Mesendoderm (in vitro differentiated cells): ENCODE results near the gene PREX1.
"Not testable (repeated sequence)": the region's sequence is repeated elsewhere in the genome, so short reads cannot be mapped to it uniquely, and the experiment has no call there.

Source experiments
- DNase-seq: peaks from one replicate; pipeline ENCODE4 v3.0.0; 2013
- H2AK5ac ChIP-seq: 2 replicates; pipeline ENCODE4 v1.6.1; 2013; ENCODE audit warnings: low read length, inconsistent platforms
- H2BK120ac ChIP-seq: 2 replicates; pipeline ENCODE4 v1.6.1; 2013; ENCODE audit warnings: low read depth, mild to moderate bottlenecking, low read length, moderate library complexity, mixed read lengths
- H2BK15ac ChIP-seq: replicated peaks from 2 replicates; pipeline ENCODE4 v1.6.1; 2013; ENCODE audit warnings: low read depth, mild to moderate bottlenecking, moderate library complexity
- H2BK5ac ChIP-seq: 2 replicates; pipeline ENCODE4 v1.6.1; 2013; ENCODE audit warnings: low read length, inconsistent platforms
- H3K18ac ChIP-seq: 2 replicates; pipeline ENCODE4 v1.6.1; 2013; ENCODE audit warnings: mild to moderate bottlenecking, low read length, mixed read lengths
- H3K23ac ChIP-seq: one replicate; pipeline ENCODE4 v1.6.1; 2013; ENCODE audit warnings: low read length
- H3K27ac ChIP-seq: 2 replicates; pipeline ENCODE4 v1.5.1; 2013; ENCODE audit warnings: low read depth, mild to moderate bottlenecking, inconsistent platforms, low read length, moderate library complexity
- H3K27me3 ChIP-seq: 2 replicates; pipeline ENCODE4 v1.6.1; 2013; ENCODE audit warnings: low read length, control low read depth, mild to moderate bottlenecking, inconsistent platforms; ENCODE audit not compliant: insufficient read depth, poor library complexity
- H3K36me3 ChIP-seq: 2 replicates; pipeline ENCODE4 v1.6.1; 2013; ENCODE audit warnings: low read length, inconsistent platforms; ENCODE audit not compliant: control insufficient read depth, insufficient read depth
- H3K4ac ChIP-seq: one replicate; pipeline ENCODE4 v1.6.1; 2013; ENCODE audit warnings: low read depth, mild to moderate bottlenecking, low read length, moderate library complexity
- H3K4me1 ChIP-seq: 2 replicates; pipeline ENCODE4 v1.6.1; 2013; ENCODE audit warnings: low read depth, low read length, inconsistent platforms; ENCODE audit not compliant: control insufficient read depth
- H3K4me2 ChIP-seq: 2 replicates; pipeline ENCODE4 v1.6.1; 2013; ENCODE audit warnings: low read length
- H3K4me3 ChIP-seq: 2 replicates; pipeline ENCODE4 v1.5.1; 2013; ENCODE audit warnings: mild to moderate bottlenecking, low read length
- H3K56ac ChIP-seq: one replicate; pipeline ENCODE4 v1.6.1; 2013; ENCODE audit warnings: low read length
- H3K79me1 ChIP-seq: 2 replicates; pipeline ENCODE4 v1.6.1; 2013; ENCODE audit warnings: low read length, inconsistent platforms
- H3K79me2 ChIP-seq: 2 replicates; pipeline ENCODE4 v1.6.1; 2013; ENCODE audit warnings: mild to moderate bottlenecking, low read length; ENCODE audit not compliant: control insufficient read depth, insufficient read depth
- H3K9ac ChIP-seq: 2 replicates; pipeline ENCODE4 v1.6.1; 2013; ENCODE audit warnings: low read length, inconsistent platforms
- H4K5ac ChIP-seq: one replicate; pipeline ENCODE4 v1.6.1; 2013; ENCODE audit warnings: low read length
- H4K8ac ChIP-seq: one replicate; pipeline ENCODE4 v1.6.1; 2013; ENCODE audit warnings: low read depth, mild to moderate bottlenecking, control low read depth, low read length, moderate library complexity
- WGBS: extraction: QIAGEN DNeasy Blood & Tissue Kit; methylation state at CpG from one replicate; pipeline ENCODE4 v1.1.7; 2013; ENCODE audit warnings: low lambda C conversion rate, missing lambda C conversion rate; ENCODE audit not compliant: insufficient coverage; ENCODE audit errors: extremely low coverage; 5-methylcytosine and 5-hydroxymethylcytosine counted together

The PREX1 gene

DNA sequence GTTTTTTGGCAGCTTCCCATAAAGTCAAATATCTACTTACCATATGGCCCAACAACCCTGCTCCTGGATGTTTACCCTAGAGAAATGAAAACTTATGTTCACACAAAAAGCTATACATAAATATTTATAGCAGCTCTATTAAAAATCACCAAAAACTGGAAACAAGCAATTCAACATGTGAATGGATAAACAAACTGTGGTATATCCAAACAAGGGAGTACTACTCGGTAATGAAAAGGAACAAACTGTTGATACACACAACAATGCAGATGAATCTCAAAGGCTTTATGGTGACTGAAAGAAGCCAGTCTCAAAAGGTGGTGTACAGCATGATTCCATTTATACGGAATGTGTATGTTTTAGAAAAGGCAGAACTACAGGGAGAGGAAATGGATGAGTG, 48.4 kb downstream of the PREX1 start:
- no peak overlapping the region for H3K23ac ChIP-seq
- no peaks in the 10 kb centered on the region for H3K36me3 ChIP-seq
- no peak overlapping the region for H2BK15ac ChIP-seq
- no CpG with 5 or more reads among the region's 2 CpGs for WGBS
- H3K4me2 ChIP-seq, result no peak overlapping the region
- peaks cover 50% of the 10 kb centered on the region for H3K79me1 ChIP-seq
- peaks cover 8% of the 10 kb centered on the region for H3K4me1 ChIP-seq
- no peaks in the 10 kb centered on the region for H3K27me3 ChIP-seq
- H3K56ac ChIP-seq, result no peak overlapping the region
- no peak overlapping the region for H3K18ac ChIP-seq
- H3K9ac ChIP-seq, result no peak overlapping the region
- no peak overlapping the region for H3K27ac ChIP-seq
- no peak overlapping the region for H2AK5ac ChIP-seq
- H3K4ac ChIP-seq, result no peak overlapping the region
- peaks cover 54% of the 10 kb centered on the region for H3K79me2 ChIP-seq
- H2BK5ac ChIP-seq, result no peak overlapping the region
- H2BK120ac ChIP-seq, result no peak overlapping the region
- no peak overlapping the region for H3K4me3 ChIP-seq
- H4K8ac ChIP-seq, result no peak overlapping the region
- no peak overlapping the region for H4K5ac ChIP-seq
- DNase-seq, result no peak

- H4K5ac ChIP-seq, result no peak overlapping the region
These were observed 50.0 kb downstream of the PREX1 start for GRCh38 chr20:48777821-48778220.

GRCh38 chr20:48777005-48777404, 50.8 kb downstream of the PREX1 start:
- Histone ChIP-seq H3K36me3 (no peaks in the 10 kb centered on the region), H3K27ac (no peak overlapping the region)

More at GRCh38 chr20:48777821-48778220, 50.0 kb downstream of the PREX1 start:
- Histone ChIP-seq H2BK120ac (no peak overlapping the region), H3K4me3 (no peak overlapping the region), H3K23ac (no peak overlapping the region), H3K4me2 (no peak overlapping the region), H3K18ac (no peak overlapping the region), H2BK15ac (no peak overlapping the region), H3K79me1 (peaks cover 52% of the 10 kb centered on the region), H3K9ac (no peak overlapping the region), H3K56ac (no peak overlapping the region), H3K4me1 (peaks cover 8% of the 10 kb centered on the region), H2AK5ac (no peak overlapping the region), H3K27me3 (no peaks in the 10 kb centered on the region), H3K36me3 (no peaks in the 10 kb centered on the region), H3K4ac (no peak overlapping the region), H2BK5ac (no peak overlapping the region), H3K27ac (no peak overlapping the region), H3K79me2 (peaks cover 49% of the 10 kb centered on the region), H4K8ac (no peak overlapping the region)
- no CpG with 5 or more reads among the region's 4 CpGs for WGBS
- no peak for DNase-seq

GRCh38 chr20:48776306-48776705, 51.5 kb downstream of the PREX1 start:
- Histone ChIP-seq H3K56ac (no peak overlapping the region), H3K79me2 (peaks cover 43% of the 10 kb centered on the region), H3K4me1 (peaks cover 2% of the 10 kb centered on the region), H3K18ac (no peak overlapping the region), H3K79me1 (peaks cover 54% of the 10 kb centered on the region), H3K36me3 (no peaks in the 10 kb centered on the region), H2BK5ac (no peak overlapping the region), H3K9ac (no peak overlapping the region), H3K4me3 (no peak overlapping the region), H3K4me2 (no peak overlapping the region), H3K27ac (no peak overlapping the region), H4K8ac (no peak overlapping the region), H2BK15ac (no peak overlapping the region), H2BK120ac (no peak overlapping the region), H3K23ac (no peak overlapping the region), H3K27me3 (no peaks in the 10 kb centered on the region), H2AK5ac (no peak overlapping the region), H4K5ac (no peak overlapping the region), H3K4ac (no peak overlapping the region)
- WGBS, result no CpG with 5 or more reads among the region's 7 CpGs
- no peak for DNase-seq

More at GRCh38 chr20:48777005-48777404, 50.8 kb downstream of the PREX1 start:
- H3K27me3 ChIP-seq, result no peaks in the 10 kb centered on the region
- peaks cover 54% of the 10 kb centered on the region for H3K79me1 ChIP-seq
- no peak overlapping the region for H2BK120ac ChIP-seq
- peaks cover 47% of the 10 kb centered on the region for H3K79me2 ChIP-seq
- no peak overlapping the region for H4K5ac ChIP-seq
- H3K4me2 ChIP-seq, result no peak overlapping the region
- H3K56ac ChIP-seq, result no peak overlapping the region
- H3K4me3 ChIP-seq, result no peak overlapping the region
- H2BK5ac ChIP-seq, result no peak overlapping the region
- WGBS, result no CpG with 5 or more reads among the region's 8 CpGs
- H3K23ac ChIP-seq, result no peak overlapping the region
- H3K9ac ChIP-seq, result no peak overlapping the region
- H2AK5ac ChIP-seq, result no peak overlapping the region
- no peak overlapping the region for H3K18ac ChIP-seq
- no peak overlapping the region for H2BK15ac ChIP-seq
- H3K4ac ChIP-seq, result no peak overlapping the region
- peaks cover 2% of the 10 kb centered on the region for H3K4me1 ChIP-seq
- no peak overlapping the region for H4K8ac ChIP-seq
- no peak for DNase-seq

- not testable (repeated sequence) for DNase-seq, H3K4me1 ChIP-seq, H3K4me2 ChIP-seq, H3K36me3 ChIP-seq, H4K8ac ChIP-seq, H3K9ac ChIP-seq, H3K4ac ChIP-seq, H4K5ac ChIP-seq, H2BK15ac ChIP-seq, H3K23ac ChIP-seq, H3K18ac ChIP-seq, H2AK5ac ChIP-seq, H2BK5ac ChIP-seq, H2BK120ac ChIP-seq, H3K4me3 ChIP-seq, H3K27me3 ChIP-seq, H3K27ac ChIP-seq, H3K56ac ChIP-seq
- Histone ChIP-seq H3K79me1 (peaks cover 56% of the 10 kb centered on the region), H3K79me2 (peaks cover 41% of the 10 kb centered on the region)
- WGBS, result no CpG with 5 or more reads among the region's 7 CpGs
These were observed 52.3 kb downstream of the PREX1 start for GRCh38 chr20:48775545-48775944.

DNA sequence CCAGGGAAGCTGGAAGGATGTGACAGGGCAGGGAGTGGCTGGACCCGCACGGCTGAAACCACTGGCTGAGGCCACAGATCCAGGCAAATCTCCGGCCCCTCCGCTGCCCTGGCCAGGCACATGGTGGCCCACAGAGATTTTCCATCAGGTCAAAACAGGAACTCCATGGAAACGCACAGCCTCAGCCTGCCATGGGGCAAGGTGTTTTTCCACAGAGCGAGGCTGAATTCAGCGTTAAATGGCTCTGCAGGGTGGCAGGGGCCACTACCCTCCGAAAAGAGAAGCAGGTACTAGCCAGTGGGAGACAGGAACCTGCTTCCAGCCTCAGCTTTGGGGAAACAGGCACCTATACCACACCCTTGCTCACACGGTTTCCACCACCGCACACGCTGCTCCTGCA, 53.1 kb downstream of the PREX1 start:
- no CpG with 5 or more reads among the region's 11 CpGs for WGBS
- no peak overlapping the region for H3K18ac ChIP-seq
- no peak overlapping the region for H2BK15ac ChIP-seq
- DNase-seq, result no peak
- H3K27ac ChIP-seq, result no peak overlapping the region
- no peak overlapping the region for H3K23ac ChIP-seq
- peaks cover 55% of the 10 kb centered on the region for H3K79me1 ChIP-seq
- H3K4me3 ChIP-seq, result no peak overlapping the region
- H4K5ac ChIP-seq, result no peak overlapping the region
- no peak overlapping the region for H3K4ac ChIP-seq
- no peak overlapping the region for H3K9ac ChIP-seq
- no peak overlapping the region for H3K4me2 ChIP-seq
- no peak overlapping the region for H2AK5ac ChIP-seq
- no peak overlapping the region for H4K8ac ChIP-seq
- no peaks in the 10 kb centered on the region for H3K27me3 ChIP-seq
- H3K79me2 ChIP-seq, result peaks cover 40% of the 10 kb centered on the region
- no peak overlapping the region for H3K56ac ChIP-seq
- H2BK120ac ChIP-seq, result no peak overlapping the region
- peaks cover 2% of the 10 kb centered on the region for H3K4me1 ChIP-seq
- no peak overlapping the region for H2BK5ac ChIP-seq
- H3K36me3 ChIP-seq, result no peaks in the 10 kb centered on the region
